ENCODE data around the gene ADPRH.

ADPRH gene

GRCh38 chr3:119619094-119619493, 39.8 kb downstream of the ADPRH start:
- in situ Hi-C loops (cut with MboI; ENCODE audit: low pct_unique_long_range_greater_than_20kb, low sequenced_read_pairs, unreplicated experiment): no loop called here
- TF ChIP-seq CTCF (IDR thresholded peaks at IDR 0.05; ENCODE audit: extremely low read depth, insufficient read depth, missing control alignments): no peak

GRCh38 chr3:119620899-119621298, 41.6 kb downstream of the ADPRH start:
- TF ChIP-seq CTCF (IDR thresholded peaks at IDR 0.05; ENCODE audit: extremely low read depth, insufficient read depth, missing control alignments): no peak
- DNase-seq (ENCODE audit: low spot score): no peak
- in situ Hi-C loops (cut with MboI; ENCODE audit: low pct_unique_long_range_greater_than_20kb, low sequenced_read_pairs, unreplicated experiment): no loop called here

More at GRCh38 chr3:119619094-119619493, 39.8 kb downstream of the ADPRH start:
- DNase-seq (ENCODE audit: low spot score): no peak

GRCh38 chr3:119624002-119624720, 44.9 kb downstream of the ADPRH start:
- no peak for DNase-seq (ENCODE audit: low spot score)
- no peak for TF ChIP-seq CTCF (IDR thresholded peaks at IDR 0.05; ENCODE audit: extremely low read depth, insufficient read depth, missing control alignments)
- in situ Hi-C loops (cut with MboI; ENCODE audit: low pct_unique_long_range_greater_than_20kb, low sequenced_read_pairs, unreplicated experiment): no loop called here

GRCh38 chr3:119625451-119626153, 46.3 kb downstream of the ADPRH start:
- TF ChIP-seq CTCF (IDR thresholded peaks at IDR 0.05; ENCODE audit: extremely low read depth, insufficient read depth, missing control alignments): no peak
- in situ Hi-C loops (cut with MboI; ENCODE audit: low pct_unique_long_range_greater_than_20kb, low sequenced_read_pairs, unreplicated experiment): no loop called here
- no peak for DNase-seq (ENCODE audit: low spot score)

- in situ Hi-C loops (cut with MboI; ENCODE audit: low pct_unique_long_range_greater_than_20kb, low sequenced_read_pairs, unreplicated experiment): no loop called here
- no peak for TF ChIP-seq CTCF (IDR thresholded peaks at IDR 0.05; ENCODE audit: extremely low read depth, insufficient read depth, missing control alignments)
- DNase-seq (ENCODE audit: low spot score): no peak
Observed at GRCh38 chr3:119626196-119626595, 46.9 kb downstream of the ADPRH start.

GRCh38 chr3:119627461-119627860, 48.2 kb downstream of the ADPRH start:
- in situ Hi-C loops (cut with MboI; ENCODE audit: low pct_unique_long_range_greater_than_20kb, low sequenced_read_pairs, unreplicated experiment): no loop called here
- TF ChIP-seq CTCF (IDR thresholded peaks at IDR 0.05; ENCODE audit: extremely low read depth, insufficient read depth, missing control alignments): no peak

More at GRCh38 chr3:119627461-119627860, 48.2 kb downstream of the ADPRH start:
- no peak for DNase-seq (ENCODE audit: low spot score)
